Karpas-422 (cell line): Measurements from ENCODE around the gene CRYBA4. TPM values are rescaled to one million over a fixed set of nuclear protein-coding genes. Genes with fewer than 3 reads are reported as not detected.
"Not testable (repeated sequence)": the region's sequence is repeated elsewhere in the genome, so short reads cannot be mapped to it uniquely, and the experiment has no call there.

Experiments used
- DNase-seq: peaks from one replicate; pipeline ENCODE4 v3.0.0-alpha.2; 2015
- H2AFZ ChIP-seq: fragments of 200-600 bp; sonication (generic); 2 replicates; pipeline ENCODE4 v1.6.1; 2014; ENCODE audit warnings: antibody characterized with exemption, low read length, mixed read lengths
- H3K27ac ChIP-seq: fragments of 200-600 bp; sonication (generic); 2 replicates; pipeline ENCODE4 v1.5.1; 2014; ENCODE audit warnings: mild to moderate bottlenecking, low read length, moderate library complexity
- H3K27me3 ChIP-seq: fragments of 200-600 bp; sonication (generic); 2 replicates; pipeline ENCODE4 v1.6.1; 2014; ENCODE audit warnings: low read length, mixed read lengths
- H3K36me3 ChIP-seq: fragments of 200-600 bp; sonication (generic); 2 replicates; pipeline ENCODE4 v1.6.1; 2014; ENCODE audit warnings: low read length, mixed read lengths; ENCODE audit not compliant: insufficient read depth
- H3K4me1 ChIP-seq: fragments of 200-600 bp; sonication (generic); 2 replicates; pipeline ENCODE4 v1.6.1; 2014; ENCODE audit warnings: mild to moderate bottlenecking, low read length, mixed read lengths
- H3K4me2 ChIP-seq: fragments of 200-600 bp; sonication (generic); 2 replicates; pipeline ENCODE4 v1.6.1; 2014; ENCODE audit warnings: low read length, low read depth, mild to moderate bottlenecking; ENCODE audit not compliant: poor library complexity, severe bottlenecking
- H3K4me3 ChIP-seq: fragments of 200-600 bp; sonication (generic); 2 replicates; pipeline ENCODE4 v1.5.1; 2014; ENCODE audit warnings: mild to moderate bottlenecking, antibody characterized with exemption, low read length, mixed read lengths
- H3K79me2 ChIP-seq: fragments of 200-600 bp; sonication (generic); 2 replicates; pipeline ENCODE4 v1.6.1; 2014; ENCODE audit warnings: mild to moderate bottlenecking, low read length, mixed read lengths
- H3K9ac ChIP-seq: fragments of 200-600 bp; sonication (generic); 2 replicates; pipeline ENCODE4 v1.6.0; 2014; ENCODE audit warnings: low read length
- H3K9me2 ChIP-seq: fragments of 200-600 bp; sonication (generic), shearing (Covaris generic); replicated peaks from 2 replicates; pipeline ENCODE4 v1.6.0; 2014; ENCODE audit warnings: mild to moderate bottlenecking, low read length, moderate library complexity; ENCODE audit not compliant: insufficient read depth
- H3K9me3 ChIP-seq: fragments of 300-700, 200-600 bp; sonication (generic); 2 replicates; pipeline ENCODE4 v1.6.1; 2014; ENCODE audit warnings: low read length, mixed read lengths
- H4K20me1 ChIP-seq: fragments of 200-600 bp; sonication (generic); 2 replicates; pipeline ENCODE4 v1.6.1; 2014; ENCODE audit warnings: mild to moderate bottlenecking, antibody characterized with exemption, low read length, low read depth; ENCODE audit not compliant: insufficient read depth
- total RNA-seq: library from RNA; depleted of rRNA; stranded (reverse); fragments of >200 nt; shearing (Covaris generic); gene quantifications from 2 replicates; pipeline ENCODE4 v1.2.3, GENCODE V29; 2014; ENCODE audit warnings: low replicate concordance

The CRYBA4 gene
- total RNA-seq, 1 experiment from 2014 or later = not detected

GRCh38 chr22:26613753-26614152, 8.0 kb upstream of the CRYBA4 start:
- H3K4me1 ChIP-seq = peaks cover 15% of the 10 kb centered on the region
- not testable (repeated sequence) for H3K9ac ChIP-seq, H3K9me2 ChIP-seq, H3K9me3 ChIP-seq, DNase-seq, H3K4me2 ChIP-seq, H3K79me2 ChIP-seq, H3K36me3 ChIP-seq, H3K27ac ChIP-seq, H3K27me3 ChIP-seq, H4K20me1 ChIP-seq, H3K4me3 ChIP-seq, H2AFZ ChIP-seq

DNA sequence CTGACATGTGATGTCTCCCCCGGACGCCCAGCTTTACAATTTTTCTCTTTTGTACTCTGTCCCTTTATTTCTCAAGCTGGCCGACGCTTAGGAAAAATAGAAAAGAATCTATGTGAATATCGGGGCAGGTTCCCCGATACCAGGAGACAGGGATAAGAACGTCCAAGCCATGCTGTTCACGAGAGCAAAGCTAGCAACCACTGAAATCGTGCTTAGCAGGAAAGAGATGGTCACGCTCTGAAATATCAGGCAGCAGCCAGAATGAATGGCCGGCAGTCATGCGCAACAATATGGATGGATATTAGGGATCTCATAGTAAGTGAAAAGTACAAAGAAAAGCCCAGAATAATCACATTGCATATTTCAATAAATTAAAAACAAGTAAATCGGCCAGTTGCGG, 7.4 kb upstream of the CRYBA4 start:
- no peaks in the 10 kb centered on the region for H3K27me3 ChIP-seq
- DNase-seq = no peak

DNA sequence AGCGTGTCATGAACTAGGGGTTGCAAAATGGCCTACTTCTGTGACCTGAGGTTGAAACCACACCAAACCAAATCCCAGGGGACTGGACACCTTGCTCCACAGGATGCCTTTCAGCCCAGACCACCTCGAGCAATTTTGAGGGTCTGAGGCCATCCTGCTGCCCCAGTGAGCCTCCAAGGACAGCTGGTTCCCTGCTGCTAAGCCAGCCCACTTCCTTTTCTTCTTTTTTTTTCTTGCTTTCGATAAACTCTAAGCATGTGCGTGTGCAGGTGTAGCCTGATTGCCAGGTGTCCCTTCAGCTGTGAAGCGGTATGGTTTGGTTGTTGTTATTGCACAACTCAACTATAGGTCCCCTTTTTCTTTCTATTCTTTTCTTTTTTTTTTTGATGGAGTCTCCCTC, 6.6 kb upstream of the CRYBA4 start:
- no peak overlapping the region for H2AFZ ChIP-seq
- peak; percentile 49 for DNase-seq

More for the DNA sequence above, 7.4 kb upstream of the CRYBA4 start:
- no peak overlapping the region for H3K4me2 ChIP-seq
- no peak overlapping the region for H3K4me3 ChIP-seq
- peaks cover 15% of the 10 kb centered on the region for H3K4me1 ChIP-seq
- H2AFZ ChIP-seq = no peak overlapping the region
- no peaks in the 10 kb centered on the region for H4K20me1 ChIP-seq
- H3K9ac ChIP-seq = no peak overlapping the region
- H3K27ac ChIP-seq = no peak overlapping the region
- no peaks in the 10 kb centered on the region for H3K79me2 ChIP-seq
- H3K9me2 ChIP-seq = no peaks in the 10 kb centered on the region
- no peaks in the 10 kb centered on the region for H3K36me3 ChIP-seq
- no peaks in the 10 kb centered on the region for H3K9me3 ChIP-seq

DNA sequence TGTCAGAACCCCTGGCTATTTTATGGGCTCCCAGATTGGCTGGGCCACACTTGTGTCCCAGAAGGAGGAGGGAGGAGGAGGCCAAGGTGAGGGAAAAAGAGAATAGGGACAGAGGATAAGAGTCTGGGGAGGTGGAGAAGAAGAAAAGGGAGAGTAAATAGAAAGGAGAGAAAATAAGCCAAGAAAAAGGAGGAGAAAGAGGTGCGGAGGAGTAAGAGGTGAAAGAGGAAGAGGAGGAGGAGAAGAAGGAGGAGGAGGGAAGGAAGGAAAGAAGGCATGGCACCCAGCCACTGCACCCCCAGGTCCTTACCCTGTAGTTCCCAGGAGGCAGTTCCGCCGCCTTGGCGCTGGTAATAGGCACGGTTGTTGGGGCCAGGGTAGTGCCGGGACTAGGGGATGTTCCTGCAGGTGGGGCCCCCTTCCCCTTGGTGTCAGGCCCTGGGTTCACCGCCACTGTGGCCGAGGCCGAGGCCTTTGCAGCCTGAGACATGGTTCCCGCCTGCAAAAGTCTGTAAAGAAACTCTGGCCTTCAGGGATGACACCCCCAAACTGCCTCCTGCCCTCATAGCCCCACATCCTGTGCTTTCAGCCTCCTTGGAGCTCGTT, 5.8 kb upstream of the CRYBA4 start:
- Histone ChIP-seq H3K27ac (no peak overlapping the region), H3K36me3 (no peaks in the 10 kb centered on the region), H3K4me1 (peaks cover 6% of the 10 kb centered on the region), H3K4me2 (no peak overlapping the region), H3K9me2 (no peaks in the 10 kb centered on the region), H2AFZ (no peak overlapping the region), H3K9me3 (no peaks in the 10 kb centered on the region), H3K27me3 (no peaks in the 10 kb centered on the region), H3K4me3 (no peak overlapping the region), H3K9ac (no peak overlapping the region), H4K20me1 (no peaks in the 10 kb centered on the region), H3K79me2 (no peaks in the 10 kb centered on the region)
- no peak for DNase-seq

More for the DNA sequence above, 6.6 kb upstream of the CRYBA4 start:
- H3K27me3 ChIP-seq = no peaks in the 10 kb centered on the region
- H3K36me3 ChIP-seq = no peaks in the 10 kb centered on the region
- H3K4me1 ChIP-seq = peaks cover 12% of the 10 kb centered on the region
- H3K4me2 ChIP-seq = no peak overlapping the region
- no peak overlapping the region for H3K9ac ChIP-seq
- H4K20me1 ChIP-seq = no peaks in the 10 kb centered on the region
- H3K79me2 ChIP-seq = no peaks in the 10 kb centered on the region
- no peaks in the 10 kb centered on the region for H3K9me2 ChIP-seq
- H3K9me3 ChIP-seq = no peaks in the 10 kb centered on the region
- no peak overlapping the region for H3K27ac ChIP-seq
- no peak overlapping the region for H3K4me3 ChIP-seq

DNA sequence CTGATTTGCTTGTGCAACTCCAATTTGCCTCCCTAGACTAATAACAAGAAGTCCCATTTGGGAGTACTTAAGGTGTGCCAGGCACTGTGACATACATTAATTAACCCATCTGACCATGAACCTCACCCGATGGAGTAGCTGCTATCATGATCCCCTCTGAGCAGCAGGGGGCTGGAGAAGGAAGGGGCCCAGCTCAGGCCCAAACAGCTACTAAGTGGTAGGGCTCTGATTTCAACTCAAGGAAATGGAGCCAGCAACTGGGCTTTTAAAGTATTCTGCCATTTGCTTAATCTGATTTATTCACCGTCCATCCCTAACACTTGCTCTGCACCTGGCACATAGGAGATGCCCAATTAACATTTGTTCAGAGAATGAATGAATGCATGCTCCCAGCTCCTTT, 5.1 kb upstream of the CRYBA4 start:
- Histone ChIP-seq H3K4me1 (peaks cover 6% of the 10 kb centered on the region), H3K36me3 (no peaks in the 10 kb centered on the region), H3K4me3 (no peak overlapping the region), H3K79me2 (no peaks in the 10 kb centered on the region), H3K27me3 (no peaks in the 10 kb centered on the region), H3K9ac (no peak overlapping the region), H3K9me3 (no peaks in the 10 kb centered on the region), H2AFZ (no peak overlapping the region), H3K27ac (no peak overlapping the region), H4K20me1 (no peaks in the 10 kb centered on the region), H3K4me2 (no peak overlapping the region), H3K9me2 (no peaks in the 10 kb centered on the region)
- DNase-seq = no peak

DNA sequence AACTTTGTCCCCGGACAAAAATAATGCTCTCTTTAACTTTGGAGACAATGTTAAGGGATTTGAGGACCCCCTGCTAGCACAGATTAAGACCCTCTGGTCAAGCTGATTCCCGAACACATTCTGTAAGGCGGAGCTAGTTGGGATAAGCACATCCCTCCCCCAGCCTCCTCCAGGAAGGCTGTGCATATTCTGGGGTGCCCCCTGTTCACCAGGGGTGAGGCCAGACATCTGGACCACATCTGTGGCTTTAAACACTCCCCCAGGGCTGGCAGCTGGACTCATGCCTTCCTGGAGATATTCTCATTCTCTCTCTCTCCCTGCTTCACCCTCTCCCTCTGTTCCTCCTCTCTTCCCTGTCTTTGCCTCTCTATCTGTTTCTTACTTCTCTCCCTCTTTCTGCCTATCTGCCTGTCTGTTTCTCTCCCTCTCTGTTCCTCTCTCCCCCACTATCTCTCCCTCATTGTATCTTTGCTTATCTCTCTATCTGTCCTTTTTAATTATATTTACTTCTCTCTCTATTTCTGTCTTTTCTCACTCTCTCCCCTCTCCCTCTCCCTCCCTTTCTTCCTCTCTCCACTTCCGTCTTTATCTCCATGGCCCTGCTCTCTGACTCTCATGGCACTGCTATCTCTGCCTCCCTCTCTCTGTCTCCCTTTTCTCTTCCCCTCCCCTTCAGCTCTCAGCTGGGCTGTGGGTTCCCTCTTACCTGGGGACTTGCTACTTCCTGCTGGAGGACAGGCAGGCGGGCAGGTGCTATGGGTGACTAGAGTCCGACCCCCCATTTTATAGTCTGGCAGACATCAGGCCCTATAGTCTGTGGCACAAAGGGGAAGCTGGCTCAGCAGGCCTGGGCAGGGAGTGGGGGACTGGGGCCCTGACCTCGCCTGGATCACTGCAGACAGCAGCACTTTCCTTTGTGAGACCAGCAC, 4.2 kb upstream of the CRYBA4 start, which contains the start of gene CRYBB1:
Gene CRYBB1, minus strand, starts transcription at position 757 of the 929 bp plus-strand sequence. CDS start 1,708 bp downstream, outside the sequence.
- H3K9ac ChIP-seq = no peak within 1 kb of the TSS
- DNase-seq = no peak
- H3K79me2 ChIP-seq = no peaks in the 10 kb centered on the region
- H3K4me3 ChIP-seq = no peak within 1 kb of the TSS
- H3K36me3 ChIP-seq = no peaks in the 10 kb centered on the region
- H3K27ac ChIP-seq = no peak within 1 kb of the TSS
- no peaks in the 10 kb centered on the region for H4K20me1 ChIP-seq
- no peaks in the 10 kb centered on the region for H3K9me2 ChIP-seq
- H3K27me3 ChIP-seq = no peaks in the 10 kb centered on the region
- peaks cover 6% of the 10 kb centered on the region for H3K4me1 ChIP-seq
- H3K4me2 ChIP-seq = no peak within 1 kb of the TSS
- no peak within 1 kb of the TSS for H2AFZ ChIP-seq
- no peaks in the 10 kb centered on the region for H3K9me3 ChIP-seq

GRCh38 chr22:26618455-26618854, 3.3 kb upstream of the CRYBA4 start:
- Histone ChIP-seq H2AFZ (no peak overlapping the region), H3K27ac (no peak overlapping the region), H3K4me3 (no peak overlapping the region), H3K36me3 (no peaks in the 10 kb centered on the region), H3K9me2 (no peaks in the 10 kb centered on the region), H3K79me2 (no peaks in the 10 kb centered on the region), H3K4me2 (no peak overlapping the region), H3K27me3 (no peaks in the 10 kb centered on the region), H3K9ac (no peak overlapping the region), H3K4me1 (peaks cover 6% of the 10 kb centered on the region), H4K20me1 (no peaks in the 10 kb centered on the region), H3K9me3 (no peaks in the 10 kb centered on the region)
- no peak for DNase-seq

DNA sequence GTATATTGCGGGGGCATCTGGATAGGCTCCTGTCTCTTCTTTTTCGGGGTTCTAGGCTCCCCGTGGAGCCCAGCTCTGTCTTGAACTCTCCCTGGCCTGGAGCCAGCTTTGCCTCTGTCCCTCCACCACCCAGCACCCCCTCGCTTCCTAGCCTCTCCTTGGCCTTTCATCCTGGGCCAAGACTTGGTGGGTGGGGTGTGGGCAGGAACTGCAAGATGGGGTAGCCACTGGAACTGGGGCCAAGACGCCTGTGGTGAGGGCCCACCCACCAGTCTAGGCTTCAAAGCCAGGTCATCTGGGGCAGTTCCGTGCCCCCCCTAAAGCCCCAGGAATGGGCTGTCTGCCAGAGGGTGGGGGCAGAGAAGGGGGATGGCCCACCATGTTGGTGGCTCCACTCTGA, 2.3 kb upstream of the CRYBA4 start:
- no peaks in the 10 kb centered on the region for H3K9me2 ChIP-seq
- H3K9me3 ChIP-seq = no peaks in the 10 kb centered on the region
- no peak overlapping the region for H2AFZ ChIP-seq
- no peaks in the 10 kb centered on the region for H3K79me2 ChIP-seq
- H3K36me3 ChIP-seq = no peaks in the 10 kb centered on the region
- no peaks in the 10 kb centered on the region for H4K20me1 ChIP-seq
- no peak overlapping the region for H3K4me2 ChIP-seq
- H3K27ac ChIP-seq = no peak overlapping the region
- no peak for DNase-seq
- no peak overlapping the region for H3K4me3 ChIP-seq
- H3K27me3 ChIP-seq = no peaks in the 10 kb centered on the region
- H3K4me1 ChIP-seq = peaks cover 6% of the 10 kb centered on the region
- no peak overlapping the region for H3K9ac ChIP-seq
